DMS53 treated with DMSO at 0.1 percent for 48 hours (cell line): ENCODE data around the gene ASIC2.

Source experiments
- DNase-seq: peaks from one replicate; lab custom pipeline; 2025; ENCODE audit not compliant: unreplicated experiment; lab: John Stamatoyannopoulos, UW

Gene ASIC2

GRCh38 chr17:33120103-33120502 is 173.0 kb downstream of the ASIC2 start:
- no peak for DNase-seq

DNA sequence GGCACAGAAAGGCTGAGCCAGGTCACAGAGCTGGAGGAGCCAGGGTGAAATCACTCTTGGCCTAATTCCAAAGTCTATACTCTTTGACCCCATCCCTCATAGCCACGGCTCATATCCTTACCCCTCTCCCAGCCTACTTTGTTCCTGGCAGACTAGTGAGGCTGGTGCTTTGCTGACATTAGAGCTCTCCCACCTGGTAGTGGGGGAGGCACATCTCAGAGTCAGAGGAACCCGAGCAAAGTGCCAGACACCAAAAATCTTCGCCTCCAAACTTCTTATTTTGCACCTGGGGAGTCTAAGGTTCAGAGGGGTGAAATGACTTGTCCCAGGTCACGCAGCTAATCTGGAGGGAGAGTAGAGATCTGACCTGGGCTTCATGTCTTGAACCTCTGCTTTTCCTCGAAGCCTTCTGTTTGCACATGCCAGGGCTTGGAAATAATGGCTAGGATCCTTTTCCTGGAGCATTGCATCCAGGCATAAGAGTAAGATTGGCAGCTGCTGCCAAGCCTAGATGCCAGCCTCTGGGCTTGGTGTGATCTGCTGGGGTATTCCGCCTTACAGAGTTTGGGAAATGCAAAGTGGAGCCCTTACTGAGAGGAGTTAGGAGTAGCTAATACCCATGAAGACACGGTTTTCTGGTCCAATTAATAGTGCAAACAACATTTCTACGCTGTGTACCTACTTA is 174.6 kb downstream of the ASIC2 start:
- DNase-seq, result no peak

- DNase-seq, result no peak
These were observed 177.0 kb downstream of the ASIC2 start for GRCh38 chr17:33116021-33116551.

DNA sequence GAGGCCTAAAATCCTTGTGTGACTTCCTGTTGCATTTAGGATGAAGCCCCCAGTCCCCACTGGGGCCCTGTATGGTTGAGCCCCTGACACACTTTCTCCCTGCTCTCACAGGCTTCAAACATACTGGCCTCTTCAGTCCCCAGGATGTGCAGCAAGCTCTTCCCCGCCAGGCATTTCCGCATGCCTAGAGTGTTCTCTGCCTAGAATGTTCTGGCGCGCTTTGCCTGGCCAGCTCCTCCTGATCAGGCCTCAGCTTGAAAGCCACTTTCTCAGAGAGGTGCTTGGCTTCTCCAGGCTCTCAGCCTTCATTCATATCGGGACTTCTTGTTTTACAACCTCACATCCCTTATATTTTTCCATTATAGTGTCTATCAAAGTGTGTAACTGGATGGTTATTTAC is 177.7 kb downstream of the ASIC2 start:
- no peak for DNase-seq

DNA sequence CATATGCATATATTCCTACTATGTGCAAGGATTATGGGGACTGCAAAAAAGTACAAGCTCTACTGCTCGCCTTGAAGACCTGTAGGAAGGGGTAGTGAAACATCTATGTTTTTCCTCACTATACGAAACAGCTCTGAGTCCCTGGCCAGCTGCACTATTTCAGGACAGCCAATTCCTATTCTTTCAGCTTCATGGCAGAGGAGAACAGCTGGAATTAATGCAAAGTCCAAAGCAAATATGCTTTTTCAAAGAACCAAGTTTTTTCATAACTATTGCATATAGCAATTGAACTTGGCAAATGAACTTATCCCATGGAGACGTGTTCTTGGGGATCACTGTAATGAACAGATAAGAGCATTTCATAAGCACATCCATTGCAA is 179.1 kb downstream of the ASIC2 start:
- DNase-seq, result no peak

GRCh38 chr17:33113276-33113990 is 179.7 kb downstream of the ASIC2 start:
- DNase-seq, result no peak

DNA sequence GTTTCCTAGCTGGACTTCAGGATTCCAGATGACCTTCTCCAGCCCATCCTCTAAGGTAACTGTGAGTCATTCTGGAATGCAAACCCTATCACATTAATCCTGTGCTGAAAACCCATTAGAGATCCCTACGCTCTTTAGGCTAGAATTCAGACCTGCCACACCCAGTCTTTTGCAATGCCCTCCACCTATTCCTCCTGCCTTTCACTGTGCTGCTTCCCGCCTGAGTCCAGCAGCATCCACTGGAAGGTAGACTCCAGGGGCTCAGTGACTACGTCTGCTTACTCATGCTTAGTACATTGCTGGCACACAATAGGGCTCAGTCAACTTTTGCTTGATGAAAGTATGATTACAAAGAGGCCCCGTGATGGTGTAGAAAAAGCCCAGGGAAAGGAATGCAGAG is 180.3 kb downstream of the ASIC2 start:
- no peak for DNase-seq

DNA sequence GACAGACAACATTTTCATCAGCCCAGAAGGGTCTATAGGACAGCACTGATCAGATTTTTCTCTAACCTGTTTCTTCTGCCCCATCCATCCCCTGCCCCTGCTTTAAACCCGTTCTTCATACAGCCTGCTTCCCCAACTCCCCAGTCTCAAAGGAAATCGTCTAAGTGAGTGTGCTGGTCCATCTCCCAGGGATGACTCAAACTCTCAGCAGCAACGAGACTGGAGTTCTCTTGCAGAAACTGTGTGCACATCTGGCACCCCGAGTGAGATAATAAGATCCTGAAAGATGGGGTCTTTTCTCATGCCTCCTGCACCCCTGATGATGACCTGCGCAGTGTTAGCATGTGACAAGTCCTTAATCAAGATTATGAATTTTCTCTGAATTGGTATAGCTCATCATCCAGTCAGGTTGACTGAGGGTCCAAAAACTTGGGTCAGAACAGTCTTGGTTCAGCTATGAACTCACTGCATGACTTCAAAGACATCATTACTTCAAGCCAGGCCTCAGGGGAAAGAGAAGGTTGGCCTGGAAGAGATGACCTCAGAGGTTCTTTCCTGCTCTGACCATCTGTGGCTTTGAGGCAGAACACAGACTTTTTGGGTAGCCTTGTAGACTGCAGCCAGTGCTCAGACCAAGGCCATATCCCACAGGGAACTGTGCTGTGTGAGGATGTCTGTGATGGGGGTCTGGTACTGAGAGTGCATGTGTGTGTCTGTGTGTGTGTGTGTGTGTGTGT is 183.6 kb downstream of the ASIC2 start:
- no peak for DNase-seq

DNA sequence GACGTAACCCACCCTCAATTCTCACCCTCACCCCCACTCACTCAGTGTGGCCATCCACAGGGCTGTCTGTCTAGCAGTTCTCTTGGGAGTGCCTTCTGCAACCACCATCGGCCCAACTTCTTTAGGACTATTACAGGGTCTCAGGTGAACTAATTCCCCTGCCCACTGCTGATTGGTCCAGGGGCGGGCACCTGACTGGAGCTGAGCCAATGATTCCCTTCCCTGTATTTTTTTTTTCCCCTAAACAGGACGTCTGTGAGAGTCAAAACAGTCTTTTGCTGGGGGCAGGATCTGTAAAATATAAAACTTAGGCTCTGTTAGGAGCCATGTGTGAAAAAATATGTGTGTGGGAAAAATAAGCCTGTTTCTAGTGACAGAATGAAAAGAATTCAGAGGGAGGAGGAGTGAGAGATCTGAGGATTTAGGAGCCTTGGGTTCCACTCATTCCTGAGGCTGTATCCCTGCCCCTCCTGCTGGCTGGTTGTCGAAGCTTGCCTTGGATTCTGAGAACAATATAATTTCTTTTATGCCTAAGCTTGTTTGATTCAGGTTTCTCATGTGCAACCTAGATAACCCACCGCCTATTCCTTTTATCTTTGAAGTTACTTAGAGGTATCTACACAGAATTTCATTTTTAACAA is 186.4 kb downstream of the ASIC2 start:
- DNase-seq, result no peak

GRCh38 chr17:33105911-33106310 is 187.2 kb downstream of the ASIC2 start:
- DNase-seq, result no peak

GRCh38 chr17:33099906-33100305 is 193.2 kb downstream of the ASIC2 start:
- DNase-seq, result no peak

GRCh38 chr17:33099252-33099651 is 193.8 kb downstream of the ASIC2 start:
- no peak for DNase-seq

- no peak for DNase-seq
These were observed 195.7 kb downstream of the ASIC2 start for GRCh38 chr17:33097411-33097810.

DNA sequence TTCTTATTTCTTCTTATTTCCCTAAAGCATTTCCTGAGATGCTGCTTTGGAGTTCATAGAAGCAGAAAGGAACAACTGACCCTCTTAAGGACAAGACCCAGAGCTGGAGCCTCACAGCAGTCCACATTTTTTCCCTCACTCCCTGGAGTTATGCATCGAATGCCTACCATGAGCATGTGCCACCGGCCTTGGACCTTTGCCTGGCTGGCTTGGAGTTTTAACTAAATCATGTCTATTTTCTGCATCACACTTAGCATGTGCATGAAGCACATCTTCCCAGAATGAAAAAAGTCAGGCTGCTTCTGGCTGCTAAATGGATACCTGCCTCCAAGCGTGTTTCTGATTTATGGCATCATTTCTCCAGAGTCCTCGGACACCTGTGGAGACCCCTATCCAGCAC is 196.9 kb downstream of the ASIC2 start:
- DNase-seq, result no peak

- no peak for DNase-seq
These were observed 201.8 kb downstream of the ASIC2 start for GRCh38 chr17:33091271-33091670.

- no peak for DNase-seq
These were observed 202.3 kb downstream of the ASIC2 start for GRCh38 chr17:33090806-33091205.

DNA sequence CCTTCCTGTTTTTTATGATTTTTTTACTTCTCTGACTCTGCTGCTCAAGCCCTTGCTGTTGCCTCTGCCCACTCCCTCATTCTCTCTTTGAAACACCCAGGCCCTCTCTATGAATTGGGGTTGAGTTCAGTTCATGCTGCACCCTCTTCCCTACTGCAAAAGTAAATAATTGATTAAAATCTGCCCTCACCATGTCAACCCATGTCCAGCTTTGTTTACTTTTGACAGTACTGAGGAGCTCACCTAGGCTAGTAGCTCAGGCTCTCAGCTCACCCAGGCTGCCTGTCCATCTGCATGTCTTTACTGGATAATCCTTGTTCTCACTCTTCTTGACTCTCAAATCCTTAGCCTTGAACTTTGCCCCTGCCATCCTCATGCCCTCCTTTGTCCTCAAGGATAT is 206.2 kb downstream of the ASIC2 start:
- no peak for DNase-seq

DNA sequence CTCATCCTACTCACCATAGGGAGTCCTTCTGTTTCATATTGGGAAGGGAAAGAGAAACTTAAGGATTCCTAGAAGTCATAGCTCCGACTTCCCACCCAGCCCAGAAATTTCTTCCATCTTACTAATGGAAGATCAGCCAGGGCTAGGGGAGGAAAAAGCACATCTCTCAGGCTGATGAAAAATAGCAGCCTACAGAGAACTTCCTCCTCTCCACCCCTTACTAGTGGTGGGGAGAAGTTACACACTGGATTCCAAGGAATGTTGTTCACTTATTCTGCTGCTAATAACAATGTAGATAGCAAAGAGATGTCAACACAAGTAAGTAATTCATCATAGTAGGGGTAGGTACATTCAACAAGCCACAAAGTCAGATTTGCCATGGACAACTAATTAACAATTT is 207.1 kb downstream of the ASIC2 start:
- no peak for DNase-seq

DNA sequence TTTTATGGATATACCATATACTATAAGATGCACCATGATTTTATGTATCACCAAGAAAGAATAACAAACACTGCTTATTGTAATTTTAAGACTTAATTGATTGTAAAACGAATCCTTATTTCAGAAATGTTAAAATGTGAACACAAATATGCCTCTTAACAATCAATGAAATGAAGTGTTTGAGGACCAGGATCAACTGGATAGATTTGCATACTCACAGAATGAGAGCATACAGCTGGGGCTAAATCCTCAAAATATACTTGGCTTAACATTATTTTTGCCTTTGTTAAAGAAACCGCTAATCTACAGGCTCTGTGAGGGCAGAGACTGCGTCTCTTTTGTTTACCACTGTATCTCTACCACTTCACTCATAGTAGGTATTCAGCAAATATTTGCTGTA is 207.8 kb downstream of the ASIC2 start:
- DNase-seq, result no peak

GRCh38 chr17:33084755-33085154 is 208.3 kb downstream of the ASIC2 start:
- DNase-seq, result no peak

- DNase-seq, result no peak
These were observed 210.4 kb downstream of the ASIC2 start for GRCh38 chr17:33082529-33083173.
